ENCODE data around the gene PTAFR.

Gene PTAFR

GRCh38 chr1:28155628-28156027 is 20.9 kb downstream of the PTAFR start:
- TF ChIP-seq CTCF (IDR thresholded peaks at IDR 0.05; ENCODE audit: insufficient read depth, low read depth, low read length, missing control alignments) = no peak
- no peak overlapping the region for H3K4me3 ChIP-seq (ENCODE audit: low read length)
- no peak for DNase-seq (ENCODE audit: low read depth)

GRCh38 chr1:28154078-28154594 is 22.4 kb downstream of the PTAFR start:
- no peak for TF ChIP-seq CTCF (IDR thresholded peaks at IDR 0.05; ENCODE audit: insufficient read depth, low read depth, low read length, missing control alignments)
- H3K4me3 ChIP-seq (ENCODE audit: low read length) = no peak overlapping the region
- DNase-seq (ENCODE audit: low read depth) = no peak

- no peak for TF ChIP-seq CTCF (IDR thresholded peaks at IDR 0.05; ENCODE audit: insufficient read depth, low read depth, low read length, missing control alignments)
- no peak overlapping the region for H3K4me3 ChIP-seq (ENCODE audit: low read length)
- no peak for DNase-seq (ENCODE audit: low read depth)
Measured at GRCh38 chr1:28150125-28150780, 26.2 kb downstream of the PTAFR start.

DNA sequence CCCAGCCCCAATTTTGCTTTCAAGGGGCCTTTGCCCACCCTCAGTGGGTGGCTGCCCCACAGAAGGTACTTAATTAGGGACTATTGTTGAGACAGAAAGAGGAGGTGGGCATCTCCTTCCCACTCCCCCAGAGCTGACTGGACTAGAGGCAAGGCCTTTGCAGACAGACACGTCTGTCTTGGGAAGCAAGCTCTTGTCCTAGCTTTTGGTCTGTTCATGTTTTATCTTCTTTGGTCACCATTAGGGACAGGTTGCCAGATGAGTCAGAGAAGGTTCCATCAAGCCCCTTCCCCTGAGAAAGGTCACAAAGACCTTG is 27.7 kb downstream of the PTAFR start:
- H3K4me3 ChIP-seq (ENCODE audit: low read length) = no peak overlapping the region
- TF ChIP-seq CTCF (IDR thresholded peaks at IDR 0.05; ENCODE audit: insufficient read depth, low read depth, low read length, missing control alignments) = no peak
- no peak for DNase-seq (ENCODE audit: low read depth)

GRCh38 chr1:28147264-28148094 is 29.0 kb downstream of the PTAFR start:
- TF ChIP-seq CTCF (IDR thresholded peaks at IDR 0.05; ENCODE audit: insufficient read depth, low read depth, low read length, missing control alignments) = no peak
- no peak for DNase-seq (ENCODE audit: low read depth)
- no peak overlapping the region for H3K4me3 ChIP-seq (ENCODE audit: low read length)

- no peak for TF ChIP-seq CTCF (IDR thresholded peaks at IDR 0.05; ENCODE audit: insufficient read depth, low read depth, low read length, missing control alignments)
- H3K4me3 ChIP-seq (ENCODE audit: low read length) = no peak overlapping the region
- no peak for DNase-seq (ENCODE audit: low read depth)
Measured at GRCh38 chr1:28145728-28146127, 30.8 kb downstream of the PTAFR start.

All from epithelial cell of esophagus (primary cell).